ENCODE measurements around the gene CARD14. TPM values are rescaled to one million over a fixed set of nuclear protein-coding genes. Genes with fewer than 3 reads are reported as not detected.

The CARD14 gene
- total RNA-seq, 1 experiment from 2014 or later: 0.24 TPM

GRCh38 chr17:80223838-80224497 lies 54.1 kb downstream of the CARD14 start:
- Histone ChIP-seq H3K9ac (ENCODE audit: extremely low read depth, insufficient read length, low read length) (no peak overlapping the region), H2AK5ac (ENCODE audit: insufficient read length, low read length) (no peak overlapping the region), H4K91ac (ENCODE audit: insufficient read length, low read depth, low read length) (no peak overlapping the region), H4K5ac (ENCODE audit: insufficient read length, low read depth, low read length) (no peak overlapping the region), H3K14ac (ENCODE audit: insufficient read depth, low read length) (no peak overlapping the region), H4K8ac (replicated peaks; ENCODE audit: insufficient read length, low read depth, low read length) (no peak overlapping the region), H4K20me1 (ENCODE audit: control insufficient read depth, insufficient read depth, insufficient read length) (no peaks in the 10 kb centered on the region), H3K4me2 (ENCODE audit: insufficient read depth, insufficient read length, low read length) (no peak overlapping the region), H3K27me3 (ENCODE audit: insufficient read depth, low read length) (no peaks in the 10 kb centered on the region), H2AFZ (ENCODE audit: low read length) (no peak overlapping the region), H3K23me2 (ENCODE audit: insufficient read length, low read depth, low read length, poor library complexity, severe bottlenecking) (peaks cover 5% of the 10 kb centered on the region), H2BK12ac (ENCODE audit: insufficient read length, low read depth, low read length) (no peak overlapping the region), H2BK120ac (ENCODE audit: low read depth, low read length, poor library complexity, severe bottlenecking) (no peak overlapping the region), H3K79me1 (ENCODE audit: insufficient read depth, low read depth, low read length, poor library complexity, severe bottlenecking) (no peaks in the 10 kb centered on the region), H2BK20ac (ENCODE audit: low read depth, low read length, poor library complexity, severe bottlenecking) (no peak overlapping the region), H3K56ac (ENCODE audit: insufficient read length, low read depth, low read length) (no peak overlapping the region), H3K4ac (ENCODE audit: low read depth, low read length) (no peak overlapping the region), H2BK15ac (ENCODE audit: low read depth, low read length) (no peak overlapping the region), H3K27ac (ENCODE audit: insufficient read length, low read depth, low read length) (no peak overlapping the region), H3K9me3 (ENCODE audit: control insufficient read depth, low read depth, low read length) (no peaks in the 10 kb centered on the region), H3K79me2 (ENCODE audit: insufficient read depth, low read length) (no peaks in the 10 kb centered on the region), H2BK5ac (ENCODE audit: insufficient read length, low read length) (no peak overlapping the region), H3K23ac (ENCODE audit: insufficient read length, low read depth, low read length) (no peak overlapping the region), H3K18ac (ENCODE audit: insufficient read length, low read depth, low read length) (no peak overlapping the region), H3T11ph (ENCODE audit: low read length) (no peak overlapping the region), H3K4me1 (ENCODE audit: insufficient read depth, low read length) (no peaks in the 10 kb centered on the region)
- TF ChIP-seq CTCF (conservative IDR thresholded peaks at IDR 0.05): no peak
- 100% methylated on average over 6 of the region's 11 CpGs for WGBS (ENCODE audit: extremely low coverage, insufficient read length, low lambda C conversion rate)
- Mint-ChIP-seq H3K36me3 (ENCODE audit: insufficient read depth in 1 of 3, low read depth in 3 of 3) (peaks cover 5 to 22% (median 16%) of the 10 kb centered on the region in 3 experiments; a peak in 5 of 7 replicates), H3K9me3 (no peaks in the 10 kb centered on the region), H3K27ac (peak overlapping the region; percentile 3 to 18 (median 7); a peak in 4 of 7 replicates), H3K4me3 (no peak overlapping the region; a peak in 1 of 5 replicates), H3K4me1 (peaks cover 31 to 36% of the 10 kb centered on the region in 2 experiments), H3K27me3 (ENCODE audit: low read depth) (no peaks in the 10 kb centered on the region; the same call in 1 of the 2 replicates)
- no peak for DNase-seq
